GM18526 (cell line): ENCODE data around the gene SMARCE1.

Experiments
- POLR2A ChIP-seq: IDR thresholded peaks from 3 replicates; pipeline ENCODE4 v1.6.1; 2011; ENCODE audit not compliant: insufficient read length; ENCODE audit errors: extremely low read depth

SMARCE1 gene

DNA sequence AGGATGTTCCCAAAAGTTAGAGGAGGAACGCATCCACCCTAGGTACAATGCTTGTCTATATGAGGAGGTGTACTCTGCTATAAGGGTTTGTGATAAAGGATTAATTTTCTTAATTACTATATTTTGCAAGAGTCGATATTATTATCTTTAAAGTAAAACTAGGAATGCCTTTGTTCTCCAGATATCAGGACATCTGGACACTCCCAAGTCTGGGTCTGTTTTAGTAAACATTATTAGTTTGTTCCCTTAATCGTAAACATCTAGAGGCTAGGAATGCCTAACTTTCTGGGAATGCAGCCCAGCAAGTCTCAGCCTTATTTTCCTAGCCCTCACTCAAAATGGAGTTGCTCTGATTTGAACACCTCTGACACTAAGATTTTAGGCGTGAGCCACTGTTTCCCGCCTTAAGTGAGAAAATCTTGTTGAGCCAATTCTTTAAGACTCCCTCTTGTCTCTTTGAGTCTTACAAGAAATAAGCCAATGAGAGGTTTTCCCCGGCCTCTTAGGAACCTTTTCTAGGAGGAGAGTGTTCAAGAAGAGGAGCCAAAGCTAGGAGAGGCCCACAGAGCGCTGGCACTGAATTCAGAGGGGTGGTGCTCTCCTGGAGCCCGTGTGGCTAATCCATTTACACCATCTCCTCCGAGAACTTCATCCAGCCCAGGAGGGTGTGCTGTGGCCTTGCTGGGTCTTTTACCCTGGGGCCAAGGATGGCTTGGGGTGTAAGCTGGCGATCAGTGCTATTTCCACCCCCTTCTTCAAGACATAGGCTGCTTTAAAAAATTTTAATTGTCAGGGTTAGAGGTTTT lies 40.9 kb downstream of the SMARCE1 start:
- no peak for TF ChIP-seq POLR2A

DNA sequence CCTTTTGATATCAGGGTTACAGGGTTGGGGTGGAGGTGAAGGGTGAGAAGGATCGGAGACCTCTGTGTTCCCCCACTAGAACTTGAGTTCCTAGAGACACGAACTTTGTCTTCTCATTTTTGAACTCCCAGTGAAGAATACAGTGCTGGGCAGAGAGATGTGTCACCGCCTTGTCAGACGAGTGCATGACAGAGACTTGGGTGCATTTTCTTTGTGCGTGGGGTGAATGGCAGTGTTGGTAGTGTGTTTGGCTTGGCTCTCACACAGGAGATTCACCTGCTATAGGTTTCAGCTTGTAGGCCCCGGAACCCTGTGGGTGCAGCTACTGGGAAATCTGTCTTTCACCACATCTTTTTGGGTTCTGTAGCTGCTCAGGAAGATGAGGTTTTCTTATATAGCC lies 42.3 kb downstream of the SMARCE1 start:
- no peak for TF ChIP-seq POLR2A

DNA sequence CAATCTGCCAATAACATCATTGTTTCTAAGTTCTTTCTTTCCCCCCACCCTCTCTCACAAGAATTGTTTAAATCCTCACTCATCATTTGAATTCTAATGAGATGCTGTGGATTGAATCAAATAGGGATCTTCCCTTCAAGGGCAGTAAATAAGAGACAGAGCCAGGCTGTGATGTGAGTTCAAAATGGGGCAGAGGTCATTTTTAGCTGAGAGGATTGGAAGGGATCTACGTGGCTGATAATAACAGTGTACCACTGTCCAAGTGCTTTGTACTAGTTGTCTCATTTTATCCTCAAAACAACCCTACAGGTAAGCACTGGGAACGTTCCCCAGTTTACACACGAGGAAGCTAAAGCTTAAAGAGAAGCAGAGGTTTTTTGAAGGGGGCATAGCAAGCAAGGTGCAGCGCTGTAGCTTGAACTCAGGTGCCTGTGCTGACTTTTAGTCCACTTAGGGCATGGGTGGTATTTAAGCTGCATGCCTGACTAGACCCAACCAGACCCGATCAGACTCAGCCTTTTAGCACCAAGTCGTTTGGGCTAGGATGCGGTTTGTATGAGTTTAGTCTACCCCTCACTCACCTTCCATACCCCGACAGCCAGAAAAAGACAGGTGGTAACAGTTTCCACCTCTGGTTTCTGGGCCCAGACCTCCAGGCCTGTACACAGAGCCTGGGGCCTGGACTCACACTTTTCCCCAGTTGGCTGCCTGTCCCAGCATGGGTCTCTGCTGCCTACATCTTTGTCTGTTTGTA lies 43.1 kb downstream of the SMARCE1 start:
- no peak for TF ChIP-seq POLR2A

DNA sequence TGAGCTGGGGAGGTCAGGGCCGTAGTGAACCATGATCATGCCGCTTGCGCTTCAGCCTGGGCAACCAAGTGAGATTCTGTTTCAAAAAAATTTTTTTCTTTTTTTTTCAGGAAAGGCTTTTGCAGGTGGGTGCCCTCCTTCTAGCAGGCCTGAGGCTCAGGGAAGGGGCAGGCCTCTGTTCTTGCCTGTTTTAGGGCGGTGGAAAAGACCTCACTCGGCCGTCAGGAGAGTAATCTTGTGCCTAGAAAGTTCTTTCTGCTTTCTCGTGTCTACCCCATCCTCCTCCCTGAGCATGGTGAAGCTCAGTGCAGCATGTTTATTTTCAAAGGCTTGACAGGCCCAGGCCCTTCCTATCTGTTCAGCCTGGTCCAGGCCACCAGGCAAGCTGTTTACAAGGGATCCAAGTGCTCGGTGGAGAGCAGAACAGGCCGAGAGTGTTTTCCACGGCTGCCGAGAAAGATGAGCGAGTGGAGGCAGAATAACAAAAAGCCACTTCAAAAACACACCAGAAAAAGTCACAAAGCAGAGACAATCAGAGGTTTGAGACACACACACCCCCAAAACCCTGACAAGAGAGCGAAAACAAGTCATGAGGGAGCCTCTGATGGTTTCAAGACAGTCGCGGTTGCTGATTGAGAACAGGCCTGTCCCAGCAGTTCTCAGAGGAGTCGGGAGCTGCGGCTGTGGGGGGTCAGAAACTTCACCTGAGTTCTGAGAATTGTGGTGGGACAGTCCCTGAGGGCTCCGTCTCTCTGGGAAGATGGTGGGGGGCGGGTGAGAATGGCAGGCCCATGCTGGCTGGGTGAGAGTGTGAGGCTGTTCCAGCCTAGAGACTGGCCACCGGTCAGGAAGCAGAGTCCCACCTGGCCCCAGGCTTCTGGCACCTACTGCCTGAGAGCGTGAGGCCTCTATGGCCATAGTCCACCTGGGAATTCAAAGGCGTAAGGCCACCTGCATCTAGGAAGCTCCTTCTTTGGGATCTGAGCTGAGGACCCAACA lies 44.9 kb downstream of the SMARCE1 start:
- TF ChIP-seq POLR2A: no peak

DNA sequence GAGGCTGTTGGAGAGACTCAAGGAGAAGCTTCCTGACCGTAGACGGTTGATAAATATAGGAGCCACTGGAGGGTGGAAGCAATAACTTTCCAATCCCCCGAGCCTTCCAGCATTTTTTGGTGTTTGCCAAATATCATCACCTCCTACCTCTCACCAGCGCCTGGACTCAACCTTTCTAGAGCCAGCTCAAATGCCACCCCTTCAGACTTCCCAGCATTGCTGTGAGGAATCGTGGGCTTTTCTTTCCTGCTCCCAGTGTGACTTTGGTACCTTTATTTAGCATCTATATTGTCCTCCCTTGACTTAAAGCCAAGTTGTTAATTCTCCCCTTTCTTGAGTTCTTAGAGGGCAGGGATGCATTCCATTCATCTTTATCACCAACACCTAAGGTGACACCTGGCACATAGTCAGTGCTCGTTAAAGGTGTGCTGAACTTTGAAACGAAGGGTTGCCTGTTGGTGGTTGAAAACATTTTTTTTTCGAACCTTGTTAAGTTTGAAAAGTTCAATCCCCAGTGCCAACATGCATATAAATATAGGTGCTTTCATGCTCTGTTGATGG lies 47.1 kb downstream of the SMARCE1 start:
- no peak for TF ChIP-seq POLR2A

DNA sequence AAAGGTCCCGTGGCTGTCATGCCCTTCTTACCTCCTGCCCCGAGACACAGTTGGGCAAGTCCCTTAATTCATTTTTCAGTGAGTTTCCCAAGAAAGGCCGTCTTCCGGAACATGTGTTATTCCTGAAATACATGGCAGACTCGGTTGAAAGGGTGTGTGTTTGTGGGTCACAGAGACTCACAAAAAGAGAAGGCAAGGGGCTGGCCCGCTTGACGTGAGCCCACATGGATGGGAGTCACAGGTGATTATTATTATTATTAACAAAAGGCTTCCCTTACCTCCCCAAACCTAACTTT lies 48.2 kb downstream of the SMARCE1 start:
- TF ChIP-seq POLR2A: no peak

DNA sequence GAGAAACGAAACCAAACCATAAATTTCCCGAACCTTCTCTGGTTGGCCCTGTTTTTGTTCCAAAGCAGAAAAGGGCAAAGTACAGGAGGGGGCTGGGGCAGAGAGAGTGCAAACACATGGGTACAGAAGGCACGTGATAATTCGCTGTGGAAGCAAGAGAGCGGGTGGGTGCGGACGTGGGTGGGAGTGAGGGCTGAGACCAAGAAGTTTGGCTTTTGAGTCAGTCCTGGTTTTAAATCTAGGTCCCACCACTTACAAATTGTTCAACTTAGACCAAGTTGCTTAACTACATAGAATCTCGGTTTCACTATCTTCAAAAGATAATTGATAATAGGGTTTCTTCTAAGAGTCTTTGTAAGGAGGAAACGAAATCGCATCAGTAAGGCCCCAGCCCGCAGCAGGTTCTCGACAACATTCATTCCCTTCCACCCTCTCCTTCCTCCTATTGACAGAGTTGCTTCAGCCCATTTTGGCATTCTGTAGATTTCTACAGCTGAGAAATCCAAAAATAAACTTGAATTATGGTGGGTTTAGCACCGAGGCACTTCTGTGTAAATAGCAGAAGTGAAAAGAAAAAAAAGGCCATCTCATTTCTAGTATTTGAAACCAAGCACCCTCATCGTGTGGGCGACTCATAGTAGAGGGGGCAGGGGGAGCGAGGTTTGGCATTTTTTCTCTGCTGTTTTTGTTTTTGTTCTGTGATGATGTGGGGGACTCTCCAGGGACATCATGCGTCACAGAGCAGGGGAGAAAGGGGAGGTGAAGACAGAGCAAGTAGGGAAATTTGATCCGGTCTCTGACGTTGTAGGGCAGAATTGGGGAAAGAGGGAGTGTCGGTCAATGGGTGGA lies 48.8 kb downstream of the SMARCE1 start:
- no peak for TF ChIP-seq POLR2A

DNA sequence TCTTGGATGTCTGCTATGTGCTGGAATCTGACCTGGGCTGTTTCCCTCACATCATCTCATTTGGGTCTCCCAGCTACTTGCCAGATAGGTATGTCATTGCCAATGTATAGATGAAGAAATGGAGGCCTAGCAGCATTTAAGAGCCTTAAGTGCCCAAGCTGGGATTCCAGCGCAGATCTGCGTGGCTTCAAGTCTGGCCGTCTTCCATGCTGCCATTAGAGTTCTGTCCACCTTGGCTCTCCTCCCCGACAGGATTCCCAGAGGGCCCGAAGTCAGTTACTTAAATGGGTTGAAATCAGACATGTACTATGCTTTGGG lies 49.4 kb downstream of the SMARCE1 start:
- TF ChIP-seq POLR2A: no peak

DNA sequence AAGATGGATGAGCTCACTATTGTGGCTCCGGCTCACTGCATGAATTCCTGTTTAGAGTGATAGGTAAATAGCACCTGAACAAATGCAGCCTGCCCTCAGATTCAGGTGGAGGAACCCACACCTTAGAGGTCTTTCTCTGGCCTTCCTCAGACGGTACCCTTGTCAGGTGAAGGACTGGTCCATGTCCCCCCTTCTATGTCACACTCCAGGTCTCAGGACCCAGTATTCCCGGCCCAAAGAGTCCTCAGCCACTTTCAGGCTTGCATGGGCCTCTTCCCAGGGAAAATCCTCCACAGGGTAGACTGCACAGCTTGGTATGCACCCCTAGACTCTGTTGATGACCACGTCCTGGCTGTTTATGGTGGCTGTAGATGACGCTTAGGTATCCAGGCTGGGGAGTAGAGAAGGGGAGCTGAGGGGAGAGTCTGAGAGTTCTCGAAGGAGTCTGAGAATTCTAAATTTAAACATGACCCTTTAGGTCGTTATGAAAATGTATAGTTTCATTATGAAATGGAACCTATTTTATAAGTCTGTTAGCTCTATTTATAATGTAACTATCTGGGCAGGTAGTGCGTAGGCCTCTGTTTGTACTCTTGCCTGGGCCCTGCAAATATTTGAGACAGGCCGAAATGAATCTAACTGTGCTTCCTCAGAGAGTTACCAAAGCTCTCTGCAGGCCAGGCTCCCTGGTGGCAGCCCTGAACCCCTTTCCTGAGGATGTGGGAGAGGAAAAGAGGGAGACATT lies 49.9 kb downstream of the SMARCE1 start:
- TF ChIP-seq POLR2A: no peak

DNA sequence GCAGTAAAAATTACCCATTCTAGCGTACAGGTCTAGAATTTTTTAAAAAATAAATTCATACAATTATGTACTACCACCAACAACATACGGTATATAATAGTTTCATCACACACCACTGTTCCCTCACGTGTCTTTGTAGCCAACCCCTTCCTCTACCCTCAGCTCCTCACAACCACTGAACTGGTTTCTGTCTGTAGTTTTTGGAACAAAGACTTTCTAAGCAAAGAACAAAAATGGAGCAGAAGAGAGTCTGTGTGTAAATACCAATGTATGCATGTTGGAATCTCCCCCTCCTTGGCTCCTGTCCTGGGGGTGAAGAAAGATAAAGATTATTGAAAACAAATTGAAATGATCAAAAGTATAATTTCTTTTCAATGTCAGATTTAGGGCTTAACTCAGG lies 50.5 kb downstream of the SMARCE1 start:
- no peak for TF ChIP-seq POLR2A

DNA sequence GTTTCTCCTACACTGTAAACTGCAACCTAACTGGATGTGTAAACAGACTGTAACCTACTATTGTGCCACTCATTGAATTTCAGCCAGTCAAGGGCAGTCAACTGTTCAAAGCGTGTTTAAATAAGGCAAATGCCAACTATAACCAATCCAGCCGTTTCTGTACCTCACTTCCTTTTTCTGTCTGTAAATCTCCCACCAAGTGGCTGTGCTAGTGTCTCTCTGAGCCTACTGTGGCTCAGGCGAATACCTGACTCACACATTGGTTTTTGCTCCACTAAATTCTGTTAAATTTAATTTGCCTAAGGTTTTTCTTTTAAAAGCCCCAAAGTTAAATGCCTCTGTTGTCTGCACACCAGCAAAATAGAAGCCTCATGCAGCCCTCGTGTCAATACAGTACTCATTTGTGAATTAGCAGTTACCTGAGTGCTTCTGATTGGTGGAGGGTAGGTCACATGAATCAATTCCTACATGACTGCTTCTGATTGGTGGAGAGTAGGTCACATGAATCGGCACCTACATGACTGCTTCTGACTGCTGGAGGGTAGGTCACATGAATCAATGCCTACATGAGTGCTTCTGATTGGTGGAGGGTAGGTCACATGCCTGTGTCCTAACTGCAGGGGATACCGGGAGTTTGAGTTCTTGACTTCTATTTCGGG lies 51.2 kb downstream of the SMARCE1 start:
- no peak for TF ChIP-seq POLR2A

DNA sequence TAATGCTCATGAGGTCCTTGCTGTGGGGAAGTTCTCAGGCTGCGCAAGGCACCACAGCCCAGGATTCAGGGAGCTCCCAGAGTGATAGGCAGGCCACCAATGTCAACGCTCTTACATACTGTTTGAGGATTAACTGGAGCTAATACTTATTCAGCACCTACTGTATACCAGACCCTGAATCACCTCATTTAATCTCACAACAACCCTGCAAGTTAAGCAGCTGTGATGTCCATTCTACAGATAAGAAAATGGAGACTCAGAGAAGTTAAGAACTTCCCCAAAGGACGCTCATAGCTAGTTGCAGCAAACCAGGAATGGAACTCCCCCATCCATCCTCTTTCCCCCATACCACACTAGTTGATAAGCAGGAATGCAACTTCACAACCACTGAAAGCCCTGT lies 56.9 kb downstream of the SMARCE1 start:
- no peak for TF ChIP-seq POLR2A

DNA sequence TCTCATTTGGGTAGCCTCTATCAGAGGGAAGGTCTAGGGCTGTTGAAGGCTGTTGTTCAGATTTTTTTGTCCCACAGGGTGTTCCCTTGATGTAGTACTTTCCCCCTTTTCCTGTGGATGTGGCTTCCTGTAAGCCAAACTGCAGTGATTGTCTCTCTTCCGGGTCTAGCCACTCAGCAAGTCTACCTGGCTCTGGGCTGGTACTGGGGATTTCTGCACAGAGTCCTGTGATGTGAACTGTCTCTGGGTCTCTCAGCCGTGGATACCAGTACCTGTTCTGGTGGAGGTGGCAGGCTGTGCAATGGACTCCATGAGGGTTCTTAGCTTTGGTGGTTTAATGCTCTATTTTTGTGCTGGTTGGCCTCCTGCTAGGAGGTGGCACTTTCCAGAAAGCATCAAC lies 59.1 kb downstream of the SMARCE1 start:
- no peak for TF ChIP-seq POLR2A
